K562 (cell line): Measurements from ENCODE around the gene XPR1. TPM values are rescaled to one million over a fixed set of nuclear protein-coding genes. Genes with fewer than 3 reads are reported as not detected.

Experiments
- CBX5 ChIP-seq: IDR thresholded peaks from 2 replicates; pipeline ENCODE4 v1.6.1; 2014; ENCODE audit warnings: low read depth, borderline replicate concordance
- CCNT2 ChIP-seq: IDR thresholded peaks from 2 replicates; pipeline ENCODE4 v1.6.1; 2011; ENCODE audit warnings: borderline replicate concordance, low read depth, mild to moderate bottlenecking, moderate library complexity, mixed read lengths, low read length; ENCODE audit not compliant: insufficient read length; ENCODE audit errors: extremely low read depth
- CEBPG ChIP-seq, 3 experiments: fragments of 200-800 bp in 1 of 3; sonication (Bioruptor generic) in 1 of 3; sonication (generic) in 1 of 3; formaldehyde crosslinking in 1 of 3; IDR thresholded peaks in 2 of 3; conservative IDR thresholded peaks in 1 of 3; 2 replicates each; pipeline versions ENCODE4 v1.6.1 to v1.8.0; 2016 to 2022; ENCODE audit warnings: missing compliant biosample characterization in 2 of 3, missing genetic modification characterization in 2 of 3, mild to moderate bottlenecking in 1 of 3, missing genetic modification reagents in 1 of 3
- CXXC5 ChIP-seq: fragments of 250-450 bp; sonication (Bioruptor Pico); IDR thresholded peaks from 2 replicates; pipeline ENCODE4 v1.8.0; 2022; ENCODE audit warnings: inconsistent platforms, mild to moderate bottlenecking, moderate library complexity
- HMBOX1 ChIP-seq: sonication (generic); IDR thresholded peaks from 2 replicates; pipeline ENCODE4 v1.6.1; 2016
- LCOR ChIP-seq: sonication (generic); formaldehyde crosslinking; IDR thresholded peaks from 2 replicates; pipeline ENCODE4 v1.8.0; 2022; ENCODE audit warnings: mild to moderate bottlenecking, missing genetic modification reagents
- NFYB ChIP-seq: IDR thresholded peaks from 2 replicates; pipeline ENCODE4 v1.6.1; 2011; ENCODE audit warnings: mild to moderate bottlenecking, moderate library complexity; ENCODE audit not compliant: insufficient read length; ENCODE audit errors: extremely low read depth
- RREB1 ChIP-seq: fragments of 250-450 bp; sonication (Bioruptor Pico); IDR thresholded peaks from 2 replicates; pipeline ENCODE4 v1.4.0; 2020
- SETDB1 ChIP-seq: IDR thresholded peaks from one replicate; pipeline ENCODE4 v1.6.1; 2012; ENCODE audit warnings: low read length, control low read depth, inconsistent platforms
- SRSF3 ChIP-seq: fragments of 200-400 bp; formaldehyde crosslinking; IDR thresholded peaks from 2 replicates; pipeline ENCODE4 v1.6.1; 2016; ENCODE audit warnings: mild to moderate bottlenecking, low read length, moderate library complexity; ENCODE audit not compliant: insufficient read depth
- THRAP3 ChIP-seq: fragments of 450-650 bp; IDR thresholded peaks from 2 replicates; pipeline ENCODE4 v1.6.1; 2016; ENCODE audit warnings: mild to moderate bottlenecking, inconsistent platforms, borderline replicate concordance
- ZNF511 ChIP-seq: sonication (generic); formaldehyde crosslinking; IDR thresholded peaks from 2 replicates; pipeline ENCODE4 v1.8.0; 2022; ENCODE audit warnings: mild to moderate bottlenecking, missing genetic modification reagents
- ZNF644 ChIP-seq: fragments of 200-800 bp; sonication (Bioruptor generic); IDR thresholded peaks from 2 replicates; pipeline ENCODE4 v1.6.1; 2016; ENCODE audit warnings: low read depth, missing genetic modification characterization, missing compliant biosample characterization
- ZNF717 ChIP-seq: fragments of 250-450 bp; sonication (Bioruptor Pico); IDR thresholded peaks from 2 replicates; pipeline ENCODE4 v1.5.0; 2021
- ZNF740 ChIP-seq, 3 experiments: fragments of 200-800 bp in 1 of 3; sonication (Bioruptor generic) in 1 of 3; sonication (generic) in 1 of 3; formaldehyde crosslinking in 1 of 3; IDR thresholded peaks; 2 replicates each; pipeline versions ENCODE4 v1.6.1 to v1.8.0; 2016 to 2022; ENCODE audit warnings: mild to moderate bottlenecking in 2 of 3, missing compliant biosample characterization in 2 of 3, missing genetic modification characterization in 2 of 3, missing genetic modification reagents in 1 of 3
- polyA plus RNA-seq, 8 experiments: library from polyadenylated mRNA; depleted of rRNA in 4 of 8; stranded (reverse) in 5 of 8; unstranded in 3 of 8; fragments of >200 nt; fragmentation: Nextera tagmentation in 2 of 8; fragmentation: Illumina TruSeq in 1 of 8; extraction: Ambion mirVana in 2 of 8; extraction: Trizol in 1 of 8; gene quantifications; 2 replicates each; pipeline versions ENCODE4 v1.2.1 to v1.2.3, GENCODE V29; 2011 to 2014; ENCODE audit warnings: inconsistent platforms in 1 of 8, missing spikeins in 1 of 8
- total RNA-seq, 7 experiments: library from RNA; depleted of rRNA in 6 of 7; stranded (reverse); fragments of >200 nt in 6 of 7; fragmentation: Illumina TruSeq in 2 of 7; extraction: Trizol in 2 of 7; gene quantifications; 2 replicates each; pipeline versions ENCODE4 v1.2.1 to v1.2.3, GENCODE V29; 2011 to 2021; ENCODE audit warnings: low replicate concordance in 1 of 7

XPR1 gene
- total and polyA plus RNA-seq, 9 of the 15 experiments (the other 6 are each of a cell fraction or from before 2014, with no cell fraction given): 3.0 to 66.2 (median 38.6) TPM

GRCh38 chr1:180603223-180603849 lies 28.5 kb upstream of the XPR1 start (continued):
- TF ChIP-seq CCNT2 (no peak), SETDB1 (no peak), CEBPG (CRISPR knock-in tag; IDR thresholded peaks at IDR 0.05) (0 out of 2 replicates have a peak, but pooled peaks have one; percentile 27), CEBPG (tag; conservative IDR thresholded peaks at IDR 0.05 in 1 of 2, IDR thresholded peaks at IDR 0.05 in 1 of 2) (no peak), THRAP3 (no peak), CBX5 (no peak), ZNF740 (CRISPR knock-in tag; IDR thresholded peaks at IDR 0.05) (no peak), ZNF740 (tag; IDR thresholded peaks at IDR 0.05) (0 out of 4 replicates have a peak, but pooled peaks of 1 of the 2 experiments have one; percentile 43), CXXC5 (CRISPR knock-in tag) (peak; percentile 36), ZNF644 (tag) (no peak), ZNF717 (CRISPR knock-in tag) (no peak), RREB1 (CRISPR knock-in tag) (no peak), LCOR (CRISPR knock-in tag) (0 out of 2 replicates have a peak, but pooled peaks have one; percentile 31), HMBOX1 (0 out of 2 replicates have a peak, but pooled peaks have one; percentile 1), ZNF511 (CRISPR knock-in tag) (no peak), NFYB (no peak), SRSF3 (no peak)
